HCT116 (cell line): ENCODE data around the gene TOP3B. TPM values are rescaled to one million over a fixed set of nuclear protein-coding genes. Genes with fewer than 3 reads are reported as not detected.

Experiments used
- ATAC-seq: fragments of 200-7000 bp; cut with Tn5 transposase; 2 replicates; pipeline ENCODE4 v1.9.1; 2020; ENCODE audit warnings: mild to moderate bottlenecking, moderate library complexity
- BruUV-seq: library from RNA; stranded (reverse); fragments of 400-500 nt; replicated peaks from 2 replicates; lab custom pipeline; 2021; lab: Mats Ljungman, UMichigan
- CTCF ChIA-PET: fragments of 300-600 bp; sonication (Branson Sonifier 250); formaldehyde crosslinking; loops from one replicate; lab custom pipeline; 2021; ENCODE audit warnings: antibody characterized with exemption; lab: Charles Lee
- POLR2A ChIA-PET: fragments of 300-600, 350-600 bp; sonication (Branson Sonifier 250); formaldehyde crosslinking; loops from one replicate; lab custom pipeline; 2021; ENCODE audit warnings: antibody characterized with exemption; lab: Charles Lee
- RAD21 ChIA-PET, 2 experiments: fragments of 300-600 bp; sonication (Branson Sonifier 250); formaldehyde crosslinking; loops; one replicate each; lab custom pipeline; 2023; ENCODE audit warnings: low total read pairs in 2 of 2; ENCODE audit not compliant: uncharacterized antibody in 2 of 2, unreplicated experiment in 2 of 2, low non-redundant PET in 1 of 2; lab: Charles Lee
- DNase-seq: peaks from one replicate; pipeline ENCODE4 v3.0.0-alpha.2; 2010; ENCODE audit warnings: low read depth, low spot score
- H2AFZ ChIP-seq: fragments of 200-600 bp; shearing (Covaris generic), sonication (generic); 2 replicates; pipeline ENCODE4 v1.6.1; 2017; ENCODE audit warnings: low read depth, mixed run types, mixed read lengths, antibody characterized with exemption, low read length; ENCODE audit not compliant: poor library complexity, severe bottlenecking
- H3K27ac ChIP-seq: 2 replicates; pipeline ENCODE4 v1.5.1; 2012; ENCODE audit warnings: low read depth, low read length
- H3K27me3 ChIP-seq: fragments of 200-600 bp; sonication (generic); 2 replicates; pipeline ENCODE4 v1.6.1; 2016; ENCODE audit warnings: mixed run types, low read length, mixed read lengths; ENCODE audit not compliant: insufficient read depth
- H3K36me3 ChIP-seq, 2 experiments: fragments of 200-500 bp in 1 of 2; fragments of 200-600 bp in 1 of 2; sonication (Bioruptor generic) in 1 of 2; sonication (generic) in 1 of 2; 2 replicates each; pipeline versions ENCODE4 v1.5.1 to v1.6.1; 2014 to 2016; ENCODE audit warnings: low read length in 2 of 2, inconsistent platforms in 1 of 2, mixed read lengths in 1 of 2, mixed run types in 1 of 2; ENCODE audit not compliant: insufficient read depth in 2 of 2, control insufficient read depth in 1 of 2
- H3K4me1 ChIP-seq, 2 experiments: fragments of 200-600 bp in 1 of 2; sonication (generic) in 1 of 2; 2 replicates each; pipeline versions ENCODE4 v1.5.1 to v1.6.1; 2012 to 2017; ENCODE audit warnings: low read length in 2 of 2, inconsistent platforms in 1 of 2, mild to moderate bottlenecking in 1 of 2, mixed read lengths in 1 of 2, mixed run types in 1 of 2, moderate library complexity in 1 of 2; ENCODE audit not compliant: insufficient read depth in 2 of 2, control insufficient read depth in 1 of 2
- H3K4me2 ChIP-seq: fragments of 200-600 bp; sonication (generic); 2 replicates; pipeline ENCODE4 v1.6.1; 2017; ENCODE audit warnings: mixed run types, low read length, mixed read lengths
- H3K4me3 ChIP-seq, 2 experiments: fragments of 200-600 bp in 1 of 2; sonication (generic) in 1 of 2; replicated peaks in 1 of 2; 2 replicates each; pipeline ENCODE4 v1.5.1; 2011 to 2016; ENCODE audit warnings: low read length in 2 of 2, control low read depth in 1 of 2, low read depth in 1 of 2, mild to moderate bottlenecking in 1 of 2, mixed read lengths in 1 of 2, mixed run types in 1 of 2
- H3K79me2 ChIP-seq: fragments of 200-600 bp; sonication (generic); 2 replicates; pipeline ENCODE4 v1.6.1; 2017; ENCODE audit warnings: mild to moderate bottlenecking, mixed run types, low read length, moderate library complexity, mixed read lengths; ENCODE audit not compliant: insufficient read depth
- H3K9ac ChIP-seq: fragments of 200-600 bp; sonication (generic); 2 replicates; pipeline ENCODE4 v1.6.1; 2016; ENCODE audit warnings: low read length, mixed read lengths
- H3K9me2 ChIP-seq: fragments of 200-600 bp; sonication (generic), shearing (Covaris generic); 2 replicates; pipeline ENCODE4 v1.6.1; 2017; ENCODE audit warnings: mixed run types, mild to moderate bottlenecking, moderate library complexity; ENCODE audit not compliant: insufficient read depth
- H3K9me3 ChIP-seq, 2 experiments: fragments of 200-500 bp in 1 of 2; fragments of 200-600 bp in 1 of 2; sonication (Bioruptor generic) in 1 of 2; sonication (generic) in 1 of 2; 2 replicates each; pipeline ENCODE4 v1.6.1; 2014 to 2017; ENCODE audit warnings: low read length in 2 of 2, mixed read lengths in 2 of 2, inconsistent platforms in 1 of 2, low read depth in 1 of 2, mild to moderate bottlenecking in 1 of 2, mixed run types in 1 of 2, moderate library complexity in 1 of 2; ENCODE audit not compliant: control insufficient read depth in 1 of 2, insufficient read depth in 1 of 2
- H4K20me1 ChIP-seq: fragments of 200-600 bp; sonication (generic), shearing (Covaris generic); 2 replicates; pipeline ENCODE4 v1.6.1; 2017; ENCODE audit warnings: mixed run types, mild to moderate bottlenecking, moderate library complexity; ENCODE audit not compliant: insufficient read depth
- CBX3 ChIP-seq: IDR thresholded peaks from 2 replicates; pipeline ENCODE4 v1.6.1; 2012; ENCODE audit warnings: low read depth
- CEBPB ChIP-seq: IDR thresholded peaks from 2 replicates; pipeline ENCODE4 v1.6.1; 2012; ENCODE audit warnings: low read depth
- EGR1 ChIP-seq: IDR thresholded peaks from 2 replicates; pipeline ENCODE4 v1.6.1; 2012; ENCODE audit warnings: low read depth
- ELF1 ChIP-seq: IDR thresholded peaks from 2 replicates; pipeline ENCODE4 v1.6.1; 2012; ENCODE audit warnings: low read depth, borderline replicate concordance
- EZH2 ChIP-seq: fragments of 200-600 bp; sonication (generic); IDR thresholded peaks from 2 replicates; pipeline ENCODE4 v1.6.1; 2017; ENCODE audit warnings: antibody characterized with exemption, mixed run types
- EZH2phosphoT487 ChIP-seq: fragments of 200-600 bp; IDR thresholded peaks from 2 replicates; pipeline ENCODE4 v1.6.1; 2018; ENCODE audit warnings: antibody characterized with exemption, borderline replicate concordance
- FOSL1 ChIP-seq: IDR thresholded peaks from 2 replicates; pipeline ENCODE4 v1.6.1; 2012; ENCODE audit warnings: low read depth
- JUND ChIP-seq: IDR thresholded peaks from 2 replicates; pipeline ENCODE4 v1.6.1; 2012
- MAX ChIP-seq: IDR thresholded peaks from 2 replicates; pipeline ENCODE4 v1.6.1; 2012
- POLR2A ChIP-seq: IDR thresholded peaks from 2 replicates; pipeline ENCODE4 v1.7.0; 2011; ENCODE audit warnings: borderline replicate concordance; ENCODE audit not compliant: insufficient read depth, insufficient read length; ENCODE audit errors: extremely low read depth
- POLR2AphosphoS5 ChIP-seq: IDR thresholded peaks from 2 replicates; pipeline ENCODE4 v1.6.1; 2011; ENCODE audit warnings: mild to moderate bottlenecking, low read depth, low read length, moderate library complexity
- SIN3A ChIP-seq: IDR thresholded peaks from 2 replicates; pipeline ENCODE4 v1.6.1; 2012; ENCODE audit warnings: low read depth
- SP1 ChIP-seq: IDR thresholded peaks from 2 replicates; pipeline ENCODE4 v1.6.1; 2012; ENCODE audit warnings: low read depth
- TCF7L2 ChIP-seq: IDR thresholded peaks from 2 replicates; pipeline ENCODE4 v1.7.0; 2011; ENCODE audit warnings: borderline replicate concordance, inconsistent platforms; ENCODE audit not compliant: insufficient read depth, insufficient read length; ENCODE audit errors: extremely low read depth
- YY1 ChIP-seq: IDR thresholded peaks from 2 replicates; pipeline ENCODE4 v1.6.1; 2011; ENCODE audit warnings: low read length, low read depth, moderate library complexity, mild to moderate bottlenecking; ENCODE audit not compliant: insufficient replicate concordance; ENCODE audit errors: extremely low read depth
- ZFX ChIP-seq: fragments of 450-650 bp; IDR thresholded peaks from 2 replicates; pipeline ENCODE4 v1.6.1; 2017
- intact Hi-C: fragments of 100-400 bp; cut with micrococcal nuclease; formaldehyde crosslinking; loops from 2 replicates; pipeline ENCODE4 v1.10.0; 2022
- total RNA-seq: library from RNA; stranded (reverse); gene quantifications from one replicate; pipeline ENCODE4 v1.2.1, GENCODE V29; 2021; ENCODE audit not compliant: unreplicated experiment
- TF ChIP-seq, protein P1 (sequence below), 3 experiments: fragments of 200-600 bp in 1 of 3; sonication (generic) in 1 of 3; IDR thresholded peaks in 2 of 3; conservative IDR thresholded peaks in 1 of 3; 2 replicates each; pipeline ENCODE4 v1.5.1; 2012 to 2017; ENCODE audit warnings: low read depth in 2 of 3, low read length in 2 of 3, antibody characterized with exemption in 1 of 3, borderline replicate concordance in 1 of 3, control low read depth in 1 of 3, mild to moderate bottlenecking in 1 of 3, mixed read lengths in 1 of 3, mixed run types in 1 of 3, moderate library complexity in 1 of 3; ENCODE audit not compliant: insufficient read depth in 1 of 3

Gene TOP3B
- total RNA-seq, 1 experiment from 2014 or later, result 50.1 TPM

DNA sequence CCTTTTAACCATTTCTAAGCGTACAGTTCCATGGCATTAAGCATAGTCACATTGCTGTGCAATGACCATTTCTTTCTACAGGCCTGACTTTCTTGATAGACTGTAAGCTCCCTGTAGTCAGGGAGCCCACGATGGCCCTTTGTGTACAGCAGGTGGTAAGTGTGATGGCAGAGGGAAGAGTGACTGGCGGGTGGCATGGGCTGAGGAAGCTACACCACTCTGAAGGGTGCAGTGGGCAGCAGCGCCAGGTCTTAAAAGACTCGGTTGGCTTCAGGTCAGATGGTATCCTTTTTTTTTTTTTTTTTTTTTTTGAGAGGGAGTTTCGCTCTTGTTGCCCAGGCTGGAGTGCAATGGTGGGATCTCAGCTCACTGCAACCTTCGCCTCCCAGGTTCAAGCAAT is 31.5 kb downstream of the TOP3B start:
- DNase-seq, result no peak
- no peaks in the 10 kb centered on the region for H4K20me1 ChIP-seq
- H3K27ac ChIP-seq, result no peak overlapping the region
- no peaks in the 10 kb centered on the region for H3K27me3 ChIP-seq
- H3K9me2 ChIP-seq, result no peaks in the 10 kb centered on the region
- peaks cover 4 to 22% of the 10 kb centered on the region in 2 experiments; a peak in 2 of 4 replicates for H3K4me1 ChIP-seq
- no peak overlapping the region for H2AFZ ChIP-seq
- no peak for ATAC-seq
- intact Hi-C loops, result no loop called here
- ChIA-PET CTCF (interaction anchor here (4.3 kb wide), 1 partner anchor 21 kb away, joined by 13 read pairs; no protein-coding TSS in a partner anchor), RAD21 (no interaction called here), POLR2A (interaction anchor here (0.7 kb wide), 1 partner anchor 233 kb away, joined by 3 read pairs; no protein-coding TSS in a partner anchor)
- no peak overlapping the region for H3K4me3 ChIP-seq
- peaks cover 27% of the 10 kb centered on the region; the same call in 1 of the 2 replicates for H3K79me2 ChIP-seq
- H3K9me3 ChIP-seq, result no peaks in the 10 kb centered on the region
- H3K9ac ChIP-seq, result no peak overlapping the region
- no peaks in the 10 kb centered on the region; a peak in 1 of 4 replicates for H3K36me3 ChIP-seq
- H3K4me2 ChIP-seq, result no peak overlapping the region
- TF ChIP-seq TCF7L2, result no peak
- TF ChIP-seq SP1, result no peak
- TF ChIP-seq POLR2A, result no peak
- TF ChIP-seq, all 23 proteins: peak for 0
- TSS peak; percentile 37 for BruUV-seq

- DNase-seq (no peak), ATAC-seq (no peak)
- Histone ChIP-seq H3K27me3 (no peaks in the 10 kb centered on the region), H3K9ac (no peak overlapping the region), H3K9me3 (no peaks in the 10 kb centered on the region), H3K27ac (no peak overlapping the region), H3K79me2 (peaks cover 27% of the 10 kb centered on the region; the same call in 1 of the 2 replicates), H3K9me2 (no peaks in the 10 kb centered on the region), H3K4me2 (no peak overlapping the region), H4K20me1 (no peaks in the 10 kb centered on the region), H2AFZ (no peak overlapping the region), H3K4me3 (no peak overlapping the region), H3K36me3 (peaks cover 2 to 4% of the 10 kb centered on the region in 2 experiments; a peak in 2 of 4 replicates), H3K4me1 (peaks cover 4 to 22% of the 10 kb centered on the region in 2 experiments; a peak in 2 of 4 replicates)
- CTCF ChIA-PET, result interaction anchor here (1.9 to 4.3 kb wide), 2 partner anchors 12 to 22 kb away, joined by 9 to 13 read pairs; no protein-coding TSS in a partner anchor
- no TSS peak for BruUV-seq
- intact Hi-C loops, result no loop called here
- RAD21 ChIA-PET, result no interaction called here
- POLR2A ChIA-PET, result no interaction called here
- TF ChIP-seq CEBPB (no peak), MAX (no peak), CBX3 (no peak), JUND (no peak), POLR2A (no peak), EGR1 (no peak), POLR2AphosphoS5 (no peak), EZH2phosphoT487 (no peak), FOSL1 (no peak), ZFX (no peak), ELF1 (no peak), EZH2 (no peak), SIN3A (no peak), SP1 (no peak), YY1 (no peak)
- TF ChIP-seq, protein P1, sequence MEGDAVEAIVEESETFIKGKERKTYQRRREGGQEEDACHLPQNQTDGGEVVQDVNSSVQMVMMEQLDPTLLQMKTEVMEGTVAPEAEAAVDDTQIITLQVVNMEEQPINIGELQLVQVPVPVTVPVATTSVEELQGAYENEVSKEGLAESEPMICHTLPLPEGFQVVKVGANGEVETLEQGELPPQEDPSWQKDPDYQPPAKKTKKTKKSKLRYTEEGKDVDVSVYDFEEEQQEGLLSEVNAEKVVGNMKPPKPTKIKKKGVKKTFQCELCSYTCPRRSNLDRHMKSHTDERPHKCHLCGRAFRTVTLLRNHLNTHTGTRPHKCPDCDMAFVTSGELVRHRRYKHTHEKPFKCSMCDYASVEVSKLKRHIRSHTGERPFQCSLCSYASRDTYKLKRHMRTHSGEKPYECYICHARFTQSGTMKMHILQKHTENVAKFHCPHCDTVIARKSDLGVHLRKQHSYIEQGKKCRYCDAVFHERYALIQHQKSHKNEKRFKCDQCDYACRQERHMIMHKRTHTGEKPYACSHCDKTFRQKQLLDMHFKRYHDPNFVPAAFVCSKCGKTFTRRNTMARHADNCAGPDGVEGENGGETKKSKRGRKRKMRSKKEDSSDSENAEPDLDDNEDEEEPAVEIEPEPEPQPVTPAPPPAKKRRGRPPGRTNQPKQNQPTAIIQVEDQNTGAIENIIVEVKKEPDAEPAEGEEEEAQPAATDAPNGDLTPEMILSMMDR (IDR thresholded peaks at IDR 0.05 in 2 of 3, conservative IDR thresholded peaks at IDR 0.05 in 1 of 3; ENCODE audit: borderline replicate concordance in 1 of 3, insufficient read depth in 1 of 3, low read depth in 2 of 3, low read length in 2 of 3), result no peak
These were observed 32.6 kb downstream of the TOP3B start for GRCh38 chr22:21949948-21950347.
